HEK293 (cell line): ENCODE data around the gene XRN2.

ENCODE experiments used
- CTCF ChIA-PET: fragments of 350-600 bp; formaldehyde crosslinking; extraction: SDS; loops from one replicate; lab custom pipeline; 2021; ENCODE audit warnings: antibody characterized with exemption; lab: Yijun Ruan, JAX
- POLR2A ChIA-PET: fragments of 300-600 bp; formaldehyde crosslinking; extraction: SDS; loops from one replicate; lab custom pipeline; 2020; ENCODE audit warnings: antibody characterized with exemption, inconsistent platforms; lab: Yijun Ruan, JAX
- H3K27ac ChIP-seq: fragments of 200-500 bp; sonication (Bioruptor generic); 2 replicates; pipeline ENCODE4 v1.5.1; 2014; ENCODE audit warnings: low read depth, low read length, control low read depth, inconsistent platforms; ENCODE audit errors: extremely low read depth
- H3K36me3 ChIP-seq, 2 experiments: fragments of 200-500 bp in 1 of 2; sonication (Bioruptor generic) in 1 of 2; 1 replicate in 1 of 2; 2 replicates in 1 of 2; pipeline ENCODE4 v1.5.1; 2014 to 2017; ENCODE audit warnings: inconsistent platforms in 2 of 2, low read length in 2 of 2; ENCODE audit not compliant: control insufficient read depth in 2 of 2, insufficient read depth in 1 of 2
- H3K4me1 ChIP-seq: fragments of 200-500 bp; sonication (Bioruptor generic); 2 replicates; pipeline ENCODE4 v1.5.1; 2014; ENCODE audit warnings: mild to moderate bottlenecking, low read length, inconsistent platforms; ENCODE audit not compliant: control insufficient read depth, insufficient read depth
- H3K4me3 ChIP-seq: 2 replicates; pipeline ENCODE4 v1.5.1; 2011; ENCODE audit warnings: low read depth, mild to moderate bottlenecking, control low read depth, low read length, moderate library complexity
- H3K9me3 ChIP-seq: fragments of 200-500 bp; sonication (Bioruptor generic); 2 replicates; pipeline ENCODE4 v1.5.1; 2014; ENCODE audit warnings: low read depth, low read length, inconsistent platforms; ENCODE audit not compliant: control insufficient read depth, insufficient read depth
- GLIS1 ChIP-seq: fragments of 450-650 bp; formaldehyde crosslinking; IDR thresholded peaks from 2 replicates; pipeline ENCODE4 v1.5.1; 2016; ENCODE audit warnings: missing biosample characterization, missing genetic modification characterization
- INSM2 ChIP-seq: fragments of 450-650 bp; formaldehyde crosslinking; IDR thresholded peaks from 2 replicates; pipeline ENCODE4 v1.5.1; 2016; ENCODE audit warnings: missing biosample characterization, missing genetic modification characterization
- KLF1 ChIP-seq: fragments of 450-650 bp; formaldehyde crosslinking; IDR thresholded peaks from 2 replicates; pipeline ENCODE4 v1.5.1; 2016; ENCODE audit warnings: missing biosample characterization, missing genetic modification characterization
- KLF10 ChIP-seq: fragments of 450-650 bp; IDR thresholded peaks from 2 replicates; pipeline ENCODE4 v1.5.1; 2018; ENCODE audit warnings: missing biosample characterization, mild to moderate bottlenecking, missing genetic modification characterization
- PATZ1 ChIP-seq: fragments of 450-650 bp; formaldehyde crosslinking; IDR thresholded peaks from 2 replicates; pipeline ENCODE4 v1.5.1; 2016; ENCODE audit warnings: missing biosample characterization, missing genetic modification characterization
- PRDM1 ChIP-seq: fragments of 450-650 bp; formaldehyde crosslinking; IDR thresholded peaks from 2 replicates; pipeline ENCODE4; 2016; ENCODE audit warnings: missing biosample characterization, missing genetic modification characterization
- REST ChIP-seq: fragments of 450-650 bp; formaldehyde crosslinking; IDR thresholded peaks from 2 replicates; pipeline ENCODE4 v1.5.1; 2016; ENCODE audit warnings: missing biosample characterization, missing genetic modification characterization
- SP3 ChIP-seq: fragments of 450-650 bp; formaldehyde crosslinking; IDR thresholded peaks from 2 replicates; pipeline ENCODE4 v1.5.1; 2016; ENCODE audit warnings: missing biosample characterization, missing genetic modification characterization
- ZBTB17 ChIP-seq: fragments of 450-650 bp; formaldehyde crosslinking; IDR thresholded peaks from 2 replicates; pipeline ENCODE4 v1.5.1; 2016; ENCODE audit warnings: missing biosample characterization, missing genetic modification characterization
- ZBTB20 ChIP-seq: fragments of 450-650 bp; formaldehyde crosslinking; IDR thresholded peaks from 2 replicates; pipeline ENCODE4 v1.5.1; 2016; ENCODE audit warnings: missing biosample characterization, missing genetic modification characterization
- ZBTB26 ChIP-seq: fragments of 450-650 bp; formaldehyde crosslinking; optimal IDR thresholded peaks from 2 replicates; pipeline ENCODE3; 2016; ENCODE audit warnings: missing biosample characterization, mild to moderate bottlenecking, missing genetic modification characterization
- ZBTB8A ChIP-seq: fragments of 450-650 bp; formaldehyde crosslinking; IDR thresholded peaks from 2 replicates; pipeline ENCODE4 v1.5.1; 2016; ENCODE audit warnings: missing biosample characterization, missing genetic modification characterization
- ZNF214 ChIP-seq: fragments of 450-650 bp; formaldehyde crosslinking; IDR thresholded peaks from 2 replicates; pipeline ENCODE4 v1.5.1; 2017; ENCODE audit warnings: missing biosample characterization, mild to moderate bottlenecking, missing genetic modification characterization, borderline replicate concordance
- ZNF23 ChIP-seq: fragments of 450-650 bp; formaldehyde crosslinking; IDR thresholded peaks from 2 replicates; pipeline ENCODE4 v1.5.1; 2016; ENCODE audit warnings: missing biosample characterization, missing genetic modification characterization, borderline replicate concordance
- ZNF302 ChIP-seq: fragments of 450-650 bp; formaldehyde crosslinking; IDR thresholded peaks from 2 replicates; pipeline ENCODE4 v1.5.1; 2016; ENCODE audit warnings: missing biosample characterization, missing genetic modification characterization, low read depth
- ZNF335 ChIP-seq: fragments of 450-650 bp; formaldehyde crosslinking; conservative IDR thresholded peaks from 2 replicates; pipeline ENCODE4 v1.5.1; 2016; ENCODE audit warnings: missing biosample characterization, missing genetic modification characterization
- ZNF391 ChIP-seq: fragments of 450-650 bp; formaldehyde crosslinking; IDR thresholded peaks from 2 replicates; pipeline ENCODE4 v1.5.1; 2016; ENCODE audit warnings: low read depth, missing biosample characterization, missing genetic modification characterization, borderline replicate concordance
- ZNF433 ChIP-seq: fragments of 450-650 bp; formaldehyde crosslinking; IDR thresholded peaks from 2 replicates; pipeline ENCODE4 v1.5.1; 2016; ENCODE audit warnings: missing biosample characterization, missing genetic modification characterization, low read depth
- ZNF473 ChIP-seq: fragments of 450-650 bp; formaldehyde crosslinking; IDR thresholded peaks from 2 replicates; pipeline ENCODE4 v1.5.1; 2017; ENCODE audit warnings: missing biosample characterization, missing genetic modification characterization
- ZNF544 ChIP-seq: fragments of 450-650 bp; formaldehyde crosslinking; IDR thresholded peaks from 2 replicates; pipeline ENCODE4 v1.5.0; 2017; ENCODE audit warnings: missing biosample characterization, missing genetic modification characterization
- ZNF548 ChIP-seq: fragments of 450-650 bp; formaldehyde crosslinking; IDR thresholded peaks from 2 replicates; pipeline ENCODE4 v1.5.1; 2016; ENCODE audit warnings: missing biosample characterization, missing genetic modification characterization
- ZNF596 ChIP-seq: fragments of 450-650 bp; IDR thresholded peaks from 2 replicates; pipeline ENCODE4 v1.5.0; 2018; ENCODE audit warnings: missing biosample characterization, mild to moderate bottlenecking, missing genetic modification characterization, moderate library complexity
- ZNF645 ChIP-seq: fragments of 450-650 bp; formaldehyde crosslinking; IDR thresholded peaks from 2 replicates; pipeline ENCODE4; 2016; ENCODE audit warnings: missing biosample characterization, missing genetic modification characterization
- ZNF677 ChIP-seq: fragments of 450-650 bp; IDR thresholded peaks from 2 replicates; pipeline ENCODE4 v1.5.0; 2018; ENCODE audit warnings: missing biosample characterization, mild to moderate bottlenecking, missing genetic modification characterization, moderate library complexity
- ZXDB ChIP-seq: fragments of 450-650 bp; formaldehyde crosslinking; IDR thresholded peaks from 2 replicates; pipeline ENCODE4 v1.5.1; 2016; ENCODE audit warnings: missing biosample characterization, missing genetic modification characterization

The XRN2 gene

GRCh38 chr20:21396599-21397340 is 93.6 kb downstream of the XRN2 start (continued):
- no peak for TF ChIP-seq ZNF23 (tag by site-specific recombination)
- no peak for TF ChIP-seq SP3 (tag by site-specific recombination)
- peak; percentile 18; the same call in 1 of the 2 replicates for TF ChIP-seq ZBTB20
- peak; percentile 66 for TF ChIP-seq ZBTB8A (tag by site-specific recombination)
- TF ChIP-seq, all 188 proteins: peak for 8

- POLR2A ChIA-PET: no interaction called here
- Histone ChIP-seq H3K36me3 (no peaks in the 10 kb centered on the region), H3K9me3 (no peaks in the 10 kb centered on the region), H3K27ac (peak within 1 kb of the TSS; percentile 95; the same call in 1 of the 2 replicates), H3K4me1 (peaks cover 16% of the 10 kb centered on the region), H3K4me3 (peak within 1 kb of the TSS; percentile 53)
- CTCF ChIA-PET: interaction anchor here (0.6 kb wide), 1 partner anchor 106 kb away, joined by 3 read pairs; no protein-coding TSS in a partner anchor
- TF ChIP-seq ZBTB17 (tag by site-specific recombination): peak; percentile 49; the same call in 1 of the 2 replicates
- peak; percentile 28; the same call in 1 of the 2 replicates for TF ChIP-seq PRDM1 (tag by site-specific recombination)
- no peak for TF ChIP-seq KLF1 (tag by site-specific recombination)
- no peak for TF ChIP-seq ZNF544 (tag by site-specific recombination)
- no peak for TF ChIP-seq ZBTB26 (tag by site-specific recombination)
- no peak for TF ChIP-seq ZNF596 (tag by site-specific recombination)
- TF ChIP-seq KLF10: peak; percentile 27; the same call in 1 of the 2 replicates
- no peak for TF ChIP-seq ZNF302 (tag by site-specific recombination)
- no peak for TF ChIP-seq ZNF645 (tag by site-specific recombination)
- no peak; the same call in 1 of the 2 replicates for TF ChIP-seq ZNF391
- no peak for TF ChIP-seq ZNF677 (tag by site-specific recombination)
- TF ChIP-seq ZXDB (tag by site-specific recombination): 0 out of 2 replicates have a peak, but pooled peaks have one; percentile 31
- TF ChIP-seq ZNF433 (tag by site-specific recombination): no peak
- TF ChIP-seq ZNF548 (tag by site-specific recombination): no peak
- TF ChIP-seq ZNF473 (tag by site-specific recombination): no peak
- no peak for TF ChIP-seq ZNF214
- peak; percentile 57 for TF ChIP-seq PATZ1 (tag by site-specific recombination)
- TF ChIP-seq INSM2 (tag by site-specific recombination): no peak
- no peak for TF ChIP-seq REST
- peak; percentile 60; the same call in 1 of the 2 replicates for TF ChIP-seq ZNF335 (tag by site-specific recombination)
- peak; percentile 44; the same call in 1 of the 2 replicates for TF ChIP-seq GLIS1 (tag by site-specific recombination)
Measured at GRCh38 chr20:21397341-21398108, 94.4 kb downstream of the XRN2 start, which contains the start of gene NKX2-4. Gene NKX2-4 (minus strand): TSS chr20:21397526. CDS start chr20:21397399, 127 bp downstream.
